A549 (cell line): ENCODE results near the gene WTAP.

ENCODE experiments used
- HDAC2 ChIP-seq: fragments of 200-600 bp; sonication (generic); IDR thresholded peaks from 2 replicates; pipeline ENCODE4 v1.6.1; 2016
- RAD21 ChIP-seq, 2 experiments: fragments of >200 bp in 1 of 2; sonication (Bioruptor Twin) in 1 of 2; formaldehyde crosslinking in 1 of 2; IDR thresholded peaks in 1 of 2; conservative IDR thresholded peaks in 1 of 2; 2 replicates in 1 of 2; 3 replicates in 1 of 2; pipeline ENCODE4 v1.6.1; 2012 to 2018; ENCODE audit warnings: inconsistent platforms in 1 of 2
- TP53 ChIP-seq: fragments of 250-450 bp; sonication (Bioruptor Pico); IDR thresholded peaks from 2 replicates; pipeline ENCODE4 v1.5.0; 2021; ENCODE audit warnings: mild to moderate bottlenecking, moderate library complexity
- TF ChIP-seq, protein P1 (sequence below): fragments of >200 bp; sonication (Bioruptor Twin); formaldehyde crosslinking; IDR thresholded peaks from 3 replicates; pipeline ENCODE4 v1.5.1; 2016
- TF ChIP-seq, protein P2 (sequence below): fragments of 200-600 bp; sonication (generic); IDR thresholded peaks from 2 replicates; pipeline ENCODE4 v1.6.1; 2016; ENCODE audit warnings: antibody characterized with exemption, mild to moderate bottlenecking, moderate library complexity

GRCh38 chr6:159760602-159761057, 33.3 kb downstream of the WTAP start:
- TF ChIP-seq, protein P1, sequence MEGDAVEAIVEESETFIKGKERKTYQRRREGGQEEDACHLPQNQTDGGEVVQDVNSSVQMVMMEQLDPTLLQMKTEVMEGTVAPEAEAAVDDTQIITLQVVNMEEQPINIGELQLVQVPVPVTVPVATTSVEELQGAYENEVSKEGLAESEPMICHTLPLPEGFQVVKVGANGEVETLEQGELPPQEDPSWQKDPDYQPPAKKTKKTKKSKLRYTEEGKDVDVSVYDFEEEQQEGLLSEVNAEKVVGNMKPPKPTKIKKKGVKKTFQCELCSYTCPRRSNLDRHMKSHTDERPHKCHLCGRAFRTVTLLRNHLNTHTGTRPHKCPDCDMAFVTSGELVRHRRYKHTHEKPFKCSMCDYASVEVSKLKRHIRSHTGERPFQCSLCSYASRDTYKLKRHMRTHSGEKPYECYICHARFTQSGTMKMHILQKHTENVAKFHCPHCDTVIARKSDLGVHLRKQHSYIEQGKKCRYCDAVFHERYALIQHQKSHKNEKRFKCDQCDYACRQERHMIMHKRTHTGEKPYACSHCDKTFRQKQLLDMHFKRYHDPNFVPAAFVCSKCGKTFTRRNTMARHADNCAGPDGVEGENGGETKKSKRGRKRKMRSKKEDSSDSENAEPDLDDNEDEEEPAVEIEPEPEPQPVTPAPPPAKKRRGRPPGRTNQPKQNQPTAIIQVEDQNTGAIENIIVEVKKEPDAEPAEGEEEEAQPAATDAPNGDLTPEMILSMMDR, result no peak
- TF ChIP-seq, protein P2, sequence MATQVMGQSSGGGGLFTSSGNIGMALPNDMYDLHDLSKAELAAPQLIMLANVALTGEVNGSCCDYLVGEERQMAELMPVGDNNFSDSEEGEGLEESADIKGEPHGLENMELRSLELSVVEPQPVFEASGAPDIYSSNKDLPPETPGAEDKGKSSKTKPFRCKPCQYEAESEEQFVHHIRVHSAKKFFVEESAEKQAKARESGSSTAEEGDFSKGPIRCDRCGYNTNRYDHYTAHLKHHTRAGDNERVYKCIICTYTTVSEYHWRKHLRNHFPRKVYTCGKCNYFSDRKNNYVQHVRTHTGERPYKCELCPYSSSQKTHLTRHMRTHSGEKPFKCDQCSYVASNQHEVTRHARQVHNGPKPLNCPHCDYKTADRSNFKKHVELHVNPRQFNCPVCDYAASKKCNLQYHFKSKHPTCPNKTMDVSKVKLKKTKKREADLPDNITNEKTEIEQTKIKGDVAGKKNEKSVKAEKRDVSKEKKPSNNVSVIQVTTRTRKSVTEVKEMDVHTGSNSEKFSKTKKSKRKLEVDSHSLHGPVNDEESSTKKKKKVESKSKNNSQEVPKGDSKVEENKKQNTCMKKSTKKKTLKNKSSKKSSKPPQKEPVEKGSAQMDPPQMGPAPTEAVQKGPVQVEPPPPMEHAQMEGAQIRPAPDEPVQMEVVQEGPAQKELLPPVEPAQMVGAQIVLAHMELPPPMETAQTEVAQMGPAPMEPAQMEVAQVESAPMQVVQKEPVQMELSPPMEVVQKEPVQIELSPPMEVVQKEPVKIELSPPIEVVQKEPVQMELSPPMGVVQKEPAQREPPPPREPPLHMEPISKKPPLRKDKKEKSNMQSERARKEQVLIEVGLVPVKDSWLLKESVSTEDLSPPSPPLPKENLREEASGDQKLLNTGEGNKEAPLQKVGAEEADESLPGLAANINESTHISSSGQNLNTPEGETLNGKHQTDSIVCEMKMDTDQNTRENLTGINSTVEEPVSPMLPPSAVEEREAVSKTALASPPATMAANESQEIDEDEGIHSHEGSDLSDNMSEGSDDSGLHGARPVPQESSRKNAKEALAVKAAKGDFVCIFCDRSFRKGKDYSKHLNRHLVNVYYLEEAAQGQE, result no peak
- TF ChIP-seq RAD21 (conservative IDR thresholded peaks at IDR 0.05 in 1 of 2, IDR thresholded peaks at IDR 0.05 in 1 of 2), result no peak
- no peak for TF ChIP-seq HDAC2
- no peak for TF ChIP-seq TP53
